ENCODE measurements around the gene PKD1.
"Not testable (repeated sequence)": the region's sequence is repeated elsewhere in the genome, so short reads cannot be mapped to it uniquely, and the experiment has no call there.

DNA sequence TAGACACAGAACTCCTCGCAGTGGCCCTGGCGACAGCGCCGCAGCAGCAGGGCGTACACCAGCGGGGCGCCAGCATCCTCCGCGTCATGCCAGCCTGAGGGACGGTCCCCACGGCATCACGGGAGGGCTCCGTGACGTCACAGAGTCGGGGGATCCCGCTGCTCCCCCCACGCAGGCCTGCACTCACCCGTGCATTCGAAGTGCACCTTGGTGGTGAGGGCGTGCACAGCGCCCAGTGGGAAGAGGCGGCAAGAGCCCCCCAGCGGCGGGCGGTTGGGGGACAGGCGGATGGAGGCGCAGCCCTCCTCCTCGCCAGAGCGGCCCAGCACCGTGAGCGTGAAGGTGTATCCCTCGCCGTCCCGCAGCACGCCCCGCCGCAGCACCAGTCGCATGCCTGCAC lies 29.5 kb downstream of the PKD1 start:
- TF ChIP-seq E2F5 (CRISPR knock-in tag; IDR thresholded peaks at IDR 0.05); ZNF263 (CRISPR knock-in tag; IDR thresholded peaks at IDR 0.05; ENCODE audit: low read depth); KAT7 (CRISPR knock-in tag; IDR thresholded peaks at IDR 0.05; ENCODE audit: borderline replicate concordance); JAZF1 (CRISPR knock-in tag; IDR thresholded peaks at IDR 0.05); IRF2 (CRISPR knock-in tag; IDR thresholded peaks at IDR 0.05; ENCODE audit: borderline replicate concordance, low read depth): not testable (repeated sequence)
- TF ChIP-seq, protein P1, sequence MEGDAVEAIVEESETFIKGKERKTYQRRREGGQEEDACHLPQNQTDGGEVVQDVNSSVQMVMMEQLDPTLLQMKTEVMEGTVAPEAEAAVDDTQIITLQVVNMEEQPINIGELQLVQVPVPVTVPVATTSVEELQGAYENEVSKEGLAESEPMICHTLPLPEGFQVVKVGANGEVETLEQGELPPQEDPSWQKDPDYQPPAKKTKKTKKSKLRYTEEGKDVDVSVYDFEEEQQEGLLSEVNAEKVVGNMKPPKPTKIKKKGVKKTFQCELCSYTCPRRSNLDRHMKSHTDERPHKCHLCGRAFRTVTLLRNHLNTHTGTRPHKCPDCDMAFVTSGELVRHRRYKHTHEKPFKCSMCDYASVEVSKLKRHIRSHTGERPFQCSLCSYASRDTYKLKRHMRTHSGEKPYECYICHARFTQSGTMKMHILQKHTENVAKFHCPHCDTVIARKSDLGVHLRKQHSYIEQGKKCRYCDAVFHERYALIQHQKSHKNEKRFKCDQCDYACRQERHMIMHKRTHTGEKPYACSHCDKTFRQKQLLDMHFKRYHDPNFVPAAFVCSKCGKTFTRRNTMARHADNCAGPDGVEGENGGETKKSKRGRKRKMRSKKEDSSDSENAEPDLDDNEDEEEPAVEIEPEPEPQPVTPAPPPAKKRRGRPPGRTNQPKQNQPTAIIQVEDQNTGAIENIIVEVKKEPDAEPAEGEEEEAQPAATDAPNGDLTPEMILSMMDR (IDR thresholded peaks at IDR 0.05) = not testable (repeated sequence)
- TF ChIP-seq, protein P2, sequence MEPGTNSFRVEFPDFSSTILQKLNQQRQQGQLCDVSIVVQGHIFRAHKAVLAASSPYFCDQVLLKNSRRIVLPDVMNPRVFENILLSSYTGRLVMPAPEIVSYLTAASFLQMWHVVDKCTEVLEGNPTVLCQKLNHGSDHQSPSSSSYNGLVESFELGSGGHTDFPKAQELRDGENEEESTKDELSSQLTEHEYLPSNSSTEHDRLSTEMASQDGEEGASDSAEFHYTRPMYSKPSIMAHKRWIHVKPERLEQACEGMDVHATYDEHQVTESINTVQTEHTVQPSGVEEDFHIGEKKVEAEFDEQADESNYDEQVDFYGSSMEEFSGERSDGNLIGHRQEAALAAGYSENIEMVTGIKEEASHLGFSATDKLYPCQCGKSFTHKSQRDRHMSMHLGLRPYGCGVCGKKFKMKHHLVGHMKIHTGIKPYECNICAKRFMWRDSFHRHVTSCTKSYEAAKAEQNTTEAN (CRISPR knock-in tag; IDR thresholded peaks at IDR 0.05) = not testable (repeated sequence)
- TF ChIP-seq, protein P3, sequence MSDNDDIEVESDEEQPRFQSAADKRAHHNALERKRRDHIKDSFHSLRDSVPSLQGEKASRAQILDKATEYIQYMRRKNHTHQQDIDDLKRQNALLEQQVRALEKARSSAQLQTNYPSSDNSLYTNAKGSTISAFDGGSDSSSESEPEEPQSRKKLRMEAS (CRISPR knock-in tag; IDR thresholded peaks at IDR 0.05) = not testable (repeated sequence)
